K562 (cell line): Measurements from ENCODE around the gene RPS6KA2. TPM values are rescaled to one million over a fixed set of nuclear protein-coding genes. Genes with fewer than 3 reads are reported as not detected.

Source experiments
- CCNT2 ChIP-seq: IDR thresholded peaks from 2 replicates; pipeline ENCODE4 v1.6.1; 2011; ENCODE audit warnings: borderline replicate concordance, low read depth, mild to moderate bottlenecking, moderate library complexity, mixed read lengths, low read length; ENCODE audit not compliant: insufficient read length; ENCODE audit errors: extremely low read depth
- CREBBP ChIP-seq: IDR thresholded peaks from one replicate; pipeline ENCODE4 v1.6.1; 2012; ENCODE audit warnings: low read depth, mild to moderate bottlenecking, control low read depth, inconsistent platforms, low read length
- HMGN3 ChIP-seq: IDR thresholded peaks from 2 replicates; pipeline ENCODE4 v1.6.1; 2011; ENCODE audit warnings: borderline replicate concordance, low read depth, mild to moderate bottlenecking, mixed read lengths, low read length; ENCODE audit not compliant: insufficient read length; ENCODE audit errors: extremely low read depth
- KLF1 ChIP-seq: fragments of 450-650 bp; IDR thresholded peaks from 2 replicates; pipeline ENCODE4 v1.6.1; 2016; ENCODE audit warnings: missing genetic modification characterization, missing compliant biosample characterization
- MYC ChIP-seq, 2 experiments: fragments of 250-450 bp in 1 of 2; sonication (Bioruptor Pico) in 1 of 2; IDR thresholded peaks; 2 replicates each; pipeline versions ENCODE4 v1.5.1 to v1.6.1; 2012 to 2021; ENCODE audit warnings: low read depth in 2 of 2, borderline replicate concordance in 1 of 2, improper control_type of control experiment in 1 of 2, low read length in 1 of 2, mild to moderate bottlenecking in 1 of 2, moderate library complexity in 1 of 2
- NRF1 ChIP-seq, 2 experiments: fragments of 450-650 bp; IDR thresholded peaks in 1 of 2; conservative IDR thresholded peaks in 1 of 2; 2 replicates each; pipeline ENCODE4 v1.6.1; 2014; ENCODE audit warnings: mild to moderate bottlenecking in 2 of 2
- PCBP1 ChIP-seq: fragments of 200-400 bp; formaldehyde crosslinking; IDR thresholded peaks from 2 replicates; pipeline ENCODE4 v1.6.1; 2018; ENCODE audit warnings: mild to moderate bottlenecking, low read depth, low read length; ENCODE audit not compliant: poor library complexity, severe bottlenecking
- RNF2 ChIP-seq: sonication (generic); IDR thresholded peaks from 2 replicates; pipeline ENCODE4 v1.6.1; 2016
- SOX6 ChIP-seq: fragments of 450-650 bp; IDR thresholded peaks from 2 replicates; pipeline ENCODE4 v1.6.1; 2014; ENCODE audit warnings: mild to moderate bottlenecking
- TEAD4 ChIP-seq, 2 experiments: sonication (generic) in 1 of 2; formaldehyde crosslinking in 1 of 2; IDR thresholded peaks; 2 replicates each; pipeline versions ENCODE4 v1.6.1 to v1.8.0; 2012 to 2022; ENCODE audit warnings: borderline replicate concordance in 1 of 2, inconsistent platforms in 1 of 2, low read length in 1 of 2, mild to moderate bottlenecking in 1 of 2, missing genetic modification reagents in 1 of 2
- TGIF2 ChIP-seq: sonication (generic); formaldehyde crosslinking; IDR thresholded peaks from 2 replicates; pipeline ENCODE4 v1.8.1; 2022; ENCODE audit warnings: mild to moderate bottlenecking, missing genetic modification reagents, moderate library complexity
- polyA plus RNA-seq, 8 experiments: library from polyadenylated mRNA; depleted of rRNA in 4 of 8; stranded (reverse) in 5 of 8; unstranded in 3 of 8; fragments of >200 nt; fragmentation: Nextera tagmentation in 2 of 8; fragmentation: Illumina TruSeq in 1 of 8; extraction: Ambion mirVana in 2 of 8; extraction: Trizol in 1 of 8; gene quantifications; 2 replicates each; pipeline versions ENCODE4 v1.2.1 to v1.2.3, GENCODE V29; 2011 to 2014; ENCODE audit warnings: inconsistent platforms in 1 of 8, missing spikeins in 1 of 8
- total RNA-seq, 7 experiments: library from RNA; depleted of rRNA in 6 of 7; stranded (reverse); fragments of >200 nt in 6 of 7; fragmentation: Illumina TruSeq in 2 of 7; extraction: Trizol in 2 of 7; gene quantifications; 2 replicates each; pipeline versions ENCODE4 v1.2.1 to v1.2.3, GENCODE V29; 2011 to 2021; ENCODE audit warnings: low replicate concordance in 1 of 7
- TF ChIP-seq, protein P1 (sequence below), 2 experiments: fragments of 200-800 bp in 1 of 2; sonication (Bioruptor generic) in 1 of 2; sonication (generic) in 1 of 2; formaldehyde crosslinking in 1 of 2; IDR thresholded peaks in 1 of 2; conservative IDR thresholded peaks in 1 of 2; 2 replicates each; pipeline versions ENCODE4 v1.5.0 to v1.6.1; 2016 to 2020; ENCODE audit warnings: missing compliant biosample characterization in 1 of 2, missing genetic modification characterization in 1 of 2, missing genetic modification reagents in 1 of 2

The RPS6KA2 gene
- total and polyA plus RNA-seq, 9 of the 15 experiments (the other 6 are each of a cell fraction or from before 2014, with no cell fraction given), result 0.29 to 1.00 (median 0.53) TPM

DNA sequence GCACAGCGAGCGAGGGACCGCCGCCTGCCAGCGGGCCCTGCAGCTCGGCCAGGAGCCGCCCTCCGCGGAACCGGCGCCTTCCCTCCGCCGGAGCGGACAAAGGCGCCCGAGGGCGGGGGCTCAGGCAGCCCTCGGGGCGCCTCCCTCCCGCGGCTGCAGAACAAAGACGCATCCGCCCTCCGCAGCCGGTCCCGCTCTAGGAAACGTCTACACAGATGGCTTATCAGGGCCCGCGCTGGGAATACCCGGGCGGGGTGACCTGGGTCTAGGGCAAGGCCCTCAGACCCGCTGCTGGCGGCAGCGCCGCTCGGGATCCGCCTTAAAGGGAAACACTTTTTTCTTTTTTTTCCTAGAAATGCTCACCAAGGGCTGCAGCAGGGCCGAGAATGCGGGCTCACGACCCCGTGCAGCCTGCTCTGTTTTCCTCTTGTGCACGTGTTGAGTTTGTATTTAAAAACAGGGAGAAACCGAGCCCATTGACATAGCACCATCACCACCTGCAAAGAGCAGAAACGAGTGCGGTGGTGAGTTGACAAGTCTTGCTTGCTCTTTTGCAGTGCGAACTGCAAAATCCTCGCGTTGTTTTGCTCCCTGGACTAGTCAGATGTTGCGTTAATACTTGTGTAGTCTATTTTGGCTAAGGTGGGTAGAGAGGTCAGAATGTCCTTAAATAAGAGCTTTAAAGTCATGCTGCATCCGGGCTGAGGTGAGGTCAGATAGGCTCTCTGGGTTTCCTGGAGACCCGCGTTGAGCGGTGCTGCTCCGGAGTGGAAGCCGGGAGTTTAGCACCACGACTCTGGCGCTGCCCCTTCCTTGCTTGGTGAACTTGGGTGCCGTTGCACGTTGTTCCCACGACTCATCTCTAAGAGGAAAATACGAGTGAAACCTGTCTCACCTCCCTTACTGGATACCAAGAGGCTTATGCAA is 1.1 kb upstream of the RPS6KA2 start (continued):
- TF ChIP-seq, protein P1, sequence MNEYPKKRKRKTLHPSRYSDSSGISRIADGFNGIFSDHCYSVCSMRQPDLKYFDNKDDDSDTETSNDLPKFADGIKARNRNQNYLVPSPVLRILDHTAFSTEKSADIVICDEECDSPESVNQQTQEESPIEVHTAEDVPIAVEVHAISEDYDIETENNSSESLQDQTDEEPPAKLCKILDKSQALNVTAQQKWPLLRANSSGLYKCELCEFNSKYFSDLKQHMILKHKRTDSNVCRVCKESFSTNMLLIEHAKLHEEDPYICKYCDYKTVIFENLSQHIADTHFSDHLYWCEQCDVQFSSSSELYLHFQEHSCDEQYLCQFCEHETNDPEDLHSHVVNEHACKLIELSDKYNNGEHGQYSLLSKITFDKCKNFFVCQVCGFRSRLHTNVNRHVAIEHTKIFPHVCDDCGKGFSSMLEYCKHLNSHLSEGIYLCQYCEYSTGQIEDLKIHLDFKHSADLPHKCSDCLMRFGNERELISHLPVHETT (CRISPR knock-in tag; conservative IDR thresholded peaks at IDR 0.05 in 1 of 2, IDR thresholded peaks at IDR 0.05 in 1 of 2), result peak in 1 of 2 experiments; percentile 18; a peak in 1 of 4 replicates
- TF ChIP-seq MYC (IDR thresholded peaks at IDR 0.05; ENCODE audit: low read depth, low read length) (no peak), MYC (CRISPR knock-in tag; IDR thresholded peaks at IDR 0.05; ENCODE audit: borderline replicate concordance, low read depth) (no peak), PCBP1 (peak; percentile 47), SOX6 (no peak), TGIF2 (CRISPR knock-in tag) (no peak), RNF2 (no peak), NRF1 (conservative IDR thresholded peaks at IDR 0.05 in 1 of 2, IDR thresholded peaks at IDR 0.05 in 1 of 2) (peak in 1 of 2 experiments; percentile 51; a peak in 2 of 4 replicates), KLF1 (tag) (peak; percentile 59; the same call in 1 of the 2 replicates), HMGN3 (peak; percentile 62), TEAD4 (IDR thresholded peaks at IDR 0.05; ENCODE audit: low read length) (no peak), TEAD4 (CRISPR knock-in tag; IDR thresholded peaks at IDR 0.05; ENCODE audit: borderline replicate concordance) (no peak), CCNT2 (peak; percentile 23), CREBBP (no peak)
